ENCODE measurements around the gene TXNRD1.

Gene TXNRD1

GRCh38 chr12:104218935-104219334 is 3.4 kb downstream of the TXNRD1 start:
- peak overlapping the region; percentile 97 for H3K27ac ChIP-seq
- TF ChIP-seq CTCF (conservative IDR thresholded peaks at IDR 0.05) = no peak

- peak overlapping the region; percentile 97 for H3K27ac ChIP-seq
- no peak for TF ChIP-seq CTCF (conservative IDR thresholded peaks at IDR 0.05)
Observed at GRCh38 chr12:104219361-104219892, 3.8 kb downstream of the TXNRD1 start.

GRCh38 chr12:104219908-104220404 is 4.4 kb downstream of the TXNRD1 start:
- TF ChIP-seq CTCF (conservative IDR thresholded peaks at IDR 0.05) = no peak
- peak overlapping the region; percentile 97 for H3K27ac ChIP-seq

- peak overlapping the region; percentile 97 for H3K27ac ChIP-seq
- TF ChIP-seq CTCF (conservative IDR thresholded peaks at IDR 0.05) = no peak
Observed at GRCh38 chr12:104220931-104221330, 5.4 kb downstream of the TXNRD1 start.

- TF ChIP-seq CTCF (conservative IDR thresholded peaks at IDR 0.05) = no peak
- peak overlapping the region; percentile 97; the same call in 1 of the 2 replicates for H3K27ac ChIP-seq
Observed at GRCh38 chr12:104222976-104223375, 7.4 kb downstream of the TXNRD1 start.

GRCh38 chr12:104223712-104224111 is 8.1 kb downstream of the TXNRD1 start:
- H3K27ac ChIP-seq = no peak overlapping the region; the same call in 1 of the 2 replicates
- no peak for TF ChIP-seq CTCF (conservative IDR thresholded peaks at IDR 0.05)

- TF ChIP-seq CTCF (conservative IDR thresholded peaks at IDR 0.05) = no peak
- H3K27ac ChIP-seq = no peak overlapping the region
Observed at GRCh38 chr12:104226672-104227071, 11.1 kb downstream of the TXNRD1 start.

All from VCaP (cell line).